SU-DHL-6 (cell line): ENCODE results near the gene TMEM208.
A peak's percentile ranks its signal among the peaks of the same experiment; 100 is the strongest.

Experiments
- H2AFZ ChIP-seq: fragments of 200-600 bp; sonication (generic); 2 replicates; pipeline ENCODE4 v1.6.1; 2014; ENCODE audit warnings: low read depth, mild to moderate bottlenecking, moderate library complexity, mixed read lengths, antibody characterized with exemption, low read length; ENCODE audit not compliant: severe bottlenecking
- H3F3A ChIP-seq: fragments of 200-600 bp; shearing (Covaris generic); 2 replicates; pipeline ENCODE4 v1.6.0; 2016; ENCODE audit warnings: antibody characterized with exemption, mild to moderate bottlenecking; ENCODE audit not compliant: insufficient read depth
- H3K27ac ChIP-seq: fragments of 200-600 bp; sonication (generic); 2 replicates; pipeline ENCODE4 v1.5.1; 2016; ENCODE audit warnings: low read depth, mild to moderate bottlenecking, low read length, moderate library complexity, mixed read lengths
- H3K27me3 ChIP-seq: fragments of 200-600 bp; sonication (generic), shearing (Covaris generic); 2 replicates; pipeline ENCODE4 v1.6.0; 2014; ENCODE audit warnings: mild to moderate bottlenecking, low read length
- H3K36me3 ChIP-seq: fragments of 200-600 bp; sonication (generic); 2 replicates; pipeline ENCODE4 v1.6.1; 2014; ENCODE audit warnings: mild to moderate bottlenecking, low read length, mixed read lengths
- H3K4me2 ChIP-seq: fragments of 300-600, 200-600 bp; shearing (Covaris generic), sonication (generic); 2 replicates; pipeline ENCODE4 v1.6.0; 2014; ENCODE audit warnings: low read length, low read depth, mild to moderate bottlenecking; ENCODE audit not compliant: poor library complexity, severe bottlenecking
- H3K4me3 ChIP-seq: fragments of 200-600 bp; sonication (generic); 2 replicates; pipeline ENCODE4 v1.5.1; 2014; ENCODE audit warnings: antibody characterized with exemption, low read length, mild to moderate bottlenecking, mixed read lengths; ENCODE audit not compliant: insufficient read depth, poor library complexity, severe bottlenecking
- H3K79me2 ChIP-seq: fragments of 200-600 bp; sonication (generic); 2 replicates; pipeline ENCODE4 v1.6.1; 2014; ENCODE audit warnings: mild to moderate bottlenecking, low read length, moderate library complexity; ENCODE audit not compliant: insufficient read depth
- H3K9ac ChIP-seq: fragments of 200-600 bp; sonication (generic); 2 replicates; pipeline ENCODE4 v1.7.0; 2014; ENCODE audit warnings: mild to moderate bottlenecking, low read length
- H3K9me2 ChIP-seq: fragments of 200-600 bp; sonication (generic); replicated peaks from 2 replicates; pipeline ENCODE4 v1.6.1; 2014; ENCODE audit warnings: low read length; ENCODE audit not compliant: insufficient read depth
- H3K9me3 ChIP-seq: fragments of 200-600 bp; sonication (generic); 2 replicates; pipeline ENCODE4 v1.6.1; 2014; ENCODE audit warnings: low read length, mixed read lengths; ENCODE audit not compliant: insufficient read depth
- H4K20me1 ChIP-seq: fragments of 200-600 bp; sonication (generic); 2 replicates; pipeline ENCODE4 v1.6.1; 2014; ENCODE audit warnings: low read depth, mild to moderate bottlenecking, antibody characterized with exemption, low read length, moderate library complexity, mixed read lengths
- EZH2phosphoT487 ChIP-seq: fragments of 200-600 bp; sonication (generic), shearing (Covaris generic); conservative IDR thresholded peaks from 2 replicates; pipeline ENCODE4 v1.6.1; 2018; ENCODE audit warnings: mild to moderate bottlenecking, antibody characterized with exemption, low read length, moderate library complexity, mixed read lengths
- TF ChIP-seq, protein P1 (sequence below): fragments of 200-600 bp; sonication (generic); IDR thresholded peaks from one replicate; pipeline ENCODE4 v1.5.1; 2017; ENCODE audit warnings: antibody characterized with exemption, mild to moderate bottlenecking, low read length, moderate library complexity; ENCODE audit not compliant: insufficient read depth, poor library complexity, severe bottlenecking

The TMEM208 gene

DNA sequence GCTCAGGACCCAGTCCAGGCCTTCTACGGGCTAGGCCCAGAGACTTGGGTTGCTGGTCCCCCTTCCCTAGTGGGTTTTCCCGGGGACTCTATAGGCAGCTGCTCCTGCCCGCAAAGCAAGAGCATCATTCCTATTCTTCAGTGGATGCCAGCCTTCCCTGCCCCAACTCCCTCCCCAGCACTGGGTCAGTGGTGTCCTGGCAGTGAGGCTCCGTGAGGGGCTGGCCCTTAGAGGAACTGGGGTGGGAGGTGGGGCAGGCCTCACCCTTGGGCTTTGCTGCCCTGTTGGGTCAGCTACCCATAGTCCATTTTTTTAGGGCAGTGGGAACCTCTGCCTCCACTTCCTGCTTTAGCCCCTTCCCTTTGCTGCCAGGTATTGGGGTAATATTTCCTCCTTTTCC lies 44.5 kb downstream of the TMEM208 start:
- Histone ChIP-seq H3K4me2 (no peak overlapping the region), H3K9me2 (no peaks in the 10 kb centered on the region), H3F3A (no peaks in the 10 kb centered on the region)

DNA sequence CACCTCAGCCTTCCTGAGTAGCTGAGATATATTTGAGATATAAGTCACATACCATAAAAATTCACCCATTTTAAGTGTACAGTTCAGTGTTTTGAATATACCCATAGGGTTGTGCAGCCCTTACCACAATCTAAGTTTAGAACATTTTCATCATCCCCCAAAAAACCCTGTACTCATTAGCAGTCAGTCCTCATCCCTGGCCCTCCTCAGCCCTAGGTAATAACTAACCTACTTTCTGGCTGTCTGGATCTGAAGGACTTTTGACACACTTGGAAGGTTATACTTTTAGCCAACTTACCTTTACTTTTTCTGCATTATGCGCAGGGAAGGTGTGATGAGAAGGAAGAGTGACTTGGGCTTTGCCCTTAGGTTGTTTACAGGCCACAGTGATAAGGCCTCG lies 48.4 kb downstream of the TMEM208 start:
- H3K79me2 ChIP-seq = no peaks in the 10 kb centered on the region
- no peaks in the 10 kb centered on the region for H3K36me3 ChIP-seq
- no peaks in the 10 kb centered on the region for H3K9me2 ChIP-seq
- H3K4me2 ChIP-seq = no peak overlapping the region
- H3K9ac ChIP-seq = no peak overlapping the region
- H3K4me3 ChIP-seq = no peak overlapping the region
- H3K9me3 ChIP-seq = no peaks in the 10 kb centered on the region
- no peak overlapping the region for H3K27ac ChIP-seq
- no peaks in the 10 kb centered on the region for H3K27me3 ChIP-seq
- no peaks in the 10 kb centered on the region for H3F3A ChIP-seq
- TF ChIP-seq EZH2phosphoT487 = no peak
- TF ChIP-seq, protein P1, sequence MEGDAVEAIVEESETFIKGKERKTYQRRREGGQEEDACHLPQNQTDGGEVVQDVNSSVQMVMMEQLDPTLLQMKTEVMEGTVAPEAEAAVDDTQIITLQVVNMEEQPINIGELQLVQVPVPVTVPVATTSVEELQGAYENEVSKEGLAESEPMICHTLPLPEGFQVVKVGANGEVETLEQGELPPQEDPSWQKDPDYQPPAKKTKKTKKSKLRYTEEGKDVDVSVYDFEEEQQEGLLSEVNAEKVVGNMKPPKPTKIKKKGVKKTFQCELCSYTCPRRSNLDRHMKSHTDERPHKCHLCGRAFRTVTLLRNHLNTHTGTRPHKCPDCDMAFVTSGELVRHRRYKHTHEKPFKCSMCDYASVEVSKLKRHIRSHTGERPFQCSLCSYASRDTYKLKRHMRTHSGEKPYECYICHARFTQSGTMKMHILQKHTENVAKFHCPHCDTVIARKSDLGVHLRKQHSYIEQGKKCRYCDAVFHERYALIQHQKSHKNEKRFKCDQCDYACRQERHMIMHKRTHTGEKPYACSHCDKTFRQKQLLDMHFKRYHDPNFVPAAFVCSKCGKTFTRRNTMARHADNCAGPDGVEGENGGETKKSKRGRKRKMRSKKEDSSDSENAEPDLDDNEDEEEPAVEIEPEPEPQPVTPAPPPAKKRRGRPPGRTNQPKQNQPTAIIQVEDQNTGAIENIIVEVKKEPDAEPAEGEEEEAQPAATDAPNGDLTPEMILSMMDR = no peak
- no peak overlapping the region for H2AFZ ChIP-seq
- H4K20me1 ChIP-seq = no peaks in the 10 kb centered on the region

More for the DNA sequence above, 44.5 kb downstream of the TMEM208 start:
- no peak for TF ChIP-seq EZH2phosphoT487
- TF ChIP-seq, protein P1 = no peak
- Histone ChIP-seq H2AFZ (no peak overlapping the region), H3K27me3 (no peaks in the 10 kb centered on the region), H3K4me3 (no peak overlapping the region), H4K20me1 (no peaks in the 10 kb centered on the region), H3K27ac (no peak overlapping the region), H3K9me3 (no peaks in the 10 kb centered on the region), H3K79me2 (no peaks in the 10 kb centered on the region), H3K36me3 (no peaks in the 10 kb centered on the region), H3K9ac (no peak overlapping the region)

DNA sequence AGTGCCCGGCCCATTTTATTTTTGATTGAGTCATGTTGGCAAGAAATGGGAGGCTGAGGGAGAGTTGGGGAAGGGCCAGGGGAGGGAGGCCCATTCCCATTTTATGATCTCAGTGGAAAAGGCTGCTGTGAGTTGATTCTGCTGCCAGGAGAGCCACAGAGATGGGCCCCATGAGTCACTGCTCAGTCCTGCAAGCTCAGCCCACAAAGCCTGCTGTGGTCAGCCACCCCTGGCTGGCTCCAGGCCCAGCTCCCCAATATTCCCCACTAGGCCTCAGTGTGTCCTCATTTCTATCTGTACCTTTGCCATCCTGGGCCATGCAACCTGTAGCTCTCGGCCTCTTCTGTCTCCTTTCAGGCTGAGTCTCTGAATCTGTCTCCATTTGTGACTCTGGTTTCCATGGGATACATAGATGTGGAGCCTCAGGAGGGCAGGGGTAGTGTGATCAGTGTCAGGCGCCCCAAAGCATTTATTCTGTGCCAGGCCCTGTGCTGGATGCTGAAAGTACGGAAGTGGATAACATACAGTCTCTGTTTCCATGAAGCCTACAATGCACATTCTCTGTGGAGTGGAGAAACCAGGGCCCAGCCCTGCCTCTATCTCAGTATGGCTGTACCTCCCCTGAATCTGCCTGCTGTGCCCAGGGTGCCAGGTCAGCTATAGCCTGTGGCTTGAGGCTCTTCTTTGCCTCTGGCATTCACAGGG lies 50.5 kb downstream of the TMEM208 start:
- Histone ChIP-seq H3K27me3 (no peaks in the 10 kb centered on the region), H3K9ac (peak overlapping the region; percentile 60; the same call in 1 of the 2 replicates), H2AFZ (no peak overlapping the region), H4K20me1 (no peaks in the 10 kb centered on the region), H3K4me3 (no peak overlapping the region), H3F3A (no peaks in the 10 kb centered on the region), H3K9me2 (no peaks in the 10 kb centered on the region), H3K27ac (no peak overlapping the region), H3K4me2 (peak overlapping the region; percentile 62), H3K36me3 (no peaks in the 10 kb centered on the region), H3K79me2 (no peaks in the 10 kb centered on the region), H3K9me3 (no peaks in the 10 kb centered on the region)
- no peak for TF ChIP-seq EZH2phosphoT487
- TF ChIP-seq, protein P1 = no peak
